ENCODE measurements around the gene CCDC27.

GRCh38 chr1:3708791-3709190 is 43.5 kb upstream of the CCDC27 start:
- TF ChIP-seq CTCF (IDR thresholded peaks at IDR 0.05 in 8 of 11, conservative IDR thresholded peaks at IDR 0.05 in 3 of 11) (no peak), POLR2A (IDR thresholded peaks at IDR 0.05) (no peak), POLR2AphosphoS5 (IDR thresholded peaks at IDR 0.05) (no peak)

Data from spleen (tissue), 7 donors.